Right lobe of liver (tissue), 4 donors: Measurements from ENCODE around the gene ZP1.

Source experiments
- POLR2A ChIP-seq: fragments of 450-650 bp; IDR thresholded peaks from one replicate; pipeline ENCODE4 v1.6.1; 2017; ENCODE audit warnings: antibody characterized with exemption, mild to moderate bottlenecking
- TF ChIP-seq, protein P1 (sequence below), 4 donors: fragments of 200-600 bp in 3 of 4; fragments of 450-650 bp in 1 of 4; IDR thresholded peaks; one replicate each; pipeline versions ENCODE4 v1.5.1 to v1.8.0; 2016 to 2022; ENCODE audit warnings: antibody characterized with exemption in 4 of 4, mild to moderate bottlenecking in 2 of 4
- donor health status: DM: no; HTN: no; CAD: no.
- donor health status: DM: no; HTN: no; CAD: no.
- donor health status: DM: no; HTN: yes; CAD: no.

DNA sequence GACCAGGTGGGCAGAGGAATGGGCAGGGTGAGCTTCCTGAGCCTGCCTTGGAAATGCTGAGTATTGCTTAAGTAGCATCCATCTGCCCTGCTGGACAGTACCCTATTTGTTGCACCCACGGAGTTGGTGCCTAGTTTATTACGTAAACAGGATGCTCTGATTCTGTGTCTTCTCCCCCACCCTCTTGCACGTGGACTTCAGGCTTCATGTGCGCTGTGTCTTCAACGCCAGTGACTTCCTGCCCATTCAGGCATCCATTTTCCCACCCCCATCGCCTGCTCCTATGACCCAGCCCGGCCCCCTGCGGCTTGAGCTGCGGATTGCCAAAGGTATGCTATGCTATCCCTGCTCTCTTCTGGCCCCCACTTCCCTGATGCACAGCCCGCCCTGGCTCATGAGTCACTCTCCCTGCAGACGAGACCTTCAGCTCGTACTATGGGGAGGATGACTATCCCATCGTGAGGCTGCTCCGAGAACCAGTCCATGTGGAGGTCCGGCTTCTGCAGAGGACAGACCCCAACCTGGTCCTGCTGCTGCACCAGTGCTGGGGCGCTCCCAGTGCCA is 5.7 kb downstream of the ZP1 start:
- TF ChIP-seq, protein P1, sequence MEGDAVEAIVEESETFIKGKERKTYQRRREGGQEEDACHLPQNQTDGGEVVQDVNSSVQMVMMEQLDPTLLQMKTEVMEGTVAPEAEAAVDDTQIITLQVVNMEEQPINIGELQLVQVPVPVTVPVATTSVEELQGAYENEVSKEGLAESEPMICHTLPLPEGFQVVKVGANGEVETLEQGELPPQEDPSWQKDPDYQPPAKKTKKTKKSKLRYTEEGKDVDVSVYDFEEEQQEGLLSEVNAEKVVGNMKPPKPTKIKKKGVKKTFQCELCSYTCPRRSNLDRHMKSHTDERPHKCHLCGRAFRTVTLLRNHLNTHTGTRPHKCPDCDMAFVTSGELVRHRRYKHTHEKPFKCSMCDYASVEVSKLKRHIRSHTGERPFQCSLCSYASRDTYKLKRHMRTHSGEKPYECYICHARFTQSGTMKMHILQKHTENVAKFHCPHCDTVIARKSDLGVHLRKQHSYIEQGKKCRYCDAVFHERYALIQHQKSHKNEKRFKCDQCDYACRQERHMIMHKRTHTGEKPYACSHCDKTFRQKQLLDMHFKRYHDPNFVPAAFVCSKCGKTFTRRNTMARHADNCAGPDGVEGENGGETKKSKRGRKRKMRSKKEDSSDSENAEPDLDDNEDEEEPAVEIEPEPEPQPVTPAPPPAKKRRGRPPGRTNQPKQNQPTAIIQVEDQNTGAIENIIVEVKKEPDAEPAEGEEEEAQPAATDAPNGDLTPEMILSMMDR (IDR thresholded peaks at IDR 0.05): no peak
- no peak for TF ChIP-seq POLR2A
